GM18519 (cell line): ENCODE data around the gene LAPTM4A.
"Not testable (repeated sequence)": the region's sequence is repeated elsewhere in the genome, so short reads cannot be mapped to it uniquely, and the experiment has no call there.

Experiments used
- ATAC-seq: cut with Tn5 transposase; IDR thresholded peaks from one replicate; pipeline ENCODE4 v1.9.1; 2021; ENCODE audit warnings: mild to moderate bottlenecking, moderate library complexity; ENCODE audit not compliant: unreplicated experiment, low FRiP score

The LAPTM4A gene

GRCh38 chr2:20051532-20052228, at the start of gene LAPTM4A:
Gene LAPTM4A, minus strand, starts transcription at chr2:20051628. Its CDS starts 108 bp downstream, at chr2:20051520.
- peak; percentile 93 for ATAC-seq

DNA sequence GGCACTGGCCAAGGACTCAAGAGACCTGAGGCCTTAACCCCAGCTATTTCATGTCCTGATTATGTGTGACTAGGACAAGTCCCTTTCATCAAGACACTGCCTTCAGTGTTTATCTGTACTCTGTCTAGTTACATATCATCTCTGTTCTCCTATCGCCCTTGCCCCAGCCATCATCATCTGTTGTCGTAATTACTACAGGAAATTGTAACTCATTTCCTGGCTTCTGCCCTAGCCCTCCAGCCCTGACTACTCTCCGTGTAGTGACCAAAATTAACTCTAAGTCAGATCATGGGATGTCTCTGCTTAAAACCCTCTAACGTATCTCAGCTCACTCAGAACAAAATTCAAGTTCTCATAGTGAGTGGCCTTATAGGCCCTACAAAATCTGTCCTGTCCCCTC, 49.3 kb upstream of the LAPTM4A start:
- no peak for ATAC-seq

DNA sequence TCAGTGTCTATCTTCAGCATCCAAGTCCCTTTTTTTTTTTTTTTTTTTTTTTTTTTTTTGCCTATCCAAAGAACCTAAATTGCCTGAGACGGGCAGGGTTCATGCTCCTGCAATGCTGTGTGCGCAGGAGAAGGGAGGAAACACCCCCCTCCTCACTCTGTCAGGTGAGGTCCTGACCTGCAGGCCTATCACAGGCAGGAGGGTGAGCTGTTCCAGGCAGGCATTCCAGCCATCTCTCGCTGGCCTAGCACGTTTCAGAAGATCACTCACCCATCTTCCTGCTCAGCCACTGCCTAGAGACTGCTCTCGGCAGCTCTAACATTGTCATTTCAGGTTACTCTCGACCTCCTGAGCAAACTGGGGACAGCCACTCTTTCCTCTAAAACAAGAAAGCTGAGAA, 48.4 kb upstream of the LAPTM4A start:
- no peak for ATAC-seq

- ATAC-seq: no peak
Measured at GRCh38 chr2:20097889-20098714, 46.7 kb upstream of the LAPTM4A start.

DNA sequence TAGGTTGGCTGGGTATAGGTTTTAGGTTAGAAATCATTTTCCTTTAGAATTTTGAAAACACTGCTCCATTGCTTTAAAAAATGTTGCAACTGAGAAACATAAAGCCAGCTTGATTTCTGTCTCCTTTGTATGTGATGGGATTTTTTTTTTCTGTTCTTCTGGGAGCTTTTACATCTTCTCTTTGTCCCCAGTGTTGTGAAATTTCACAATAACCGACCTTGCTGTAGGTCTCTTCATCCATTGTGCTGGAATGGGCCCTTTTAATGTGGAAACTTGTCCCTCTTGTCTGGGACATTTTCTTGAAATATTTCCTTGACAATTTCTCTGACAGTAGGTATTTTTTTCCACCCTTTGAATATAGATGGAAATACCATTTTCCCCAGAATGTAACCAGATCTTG, 44.0 kb upstream of the LAPTM4A start:
- no peak for ATAC-seq

DNA sequence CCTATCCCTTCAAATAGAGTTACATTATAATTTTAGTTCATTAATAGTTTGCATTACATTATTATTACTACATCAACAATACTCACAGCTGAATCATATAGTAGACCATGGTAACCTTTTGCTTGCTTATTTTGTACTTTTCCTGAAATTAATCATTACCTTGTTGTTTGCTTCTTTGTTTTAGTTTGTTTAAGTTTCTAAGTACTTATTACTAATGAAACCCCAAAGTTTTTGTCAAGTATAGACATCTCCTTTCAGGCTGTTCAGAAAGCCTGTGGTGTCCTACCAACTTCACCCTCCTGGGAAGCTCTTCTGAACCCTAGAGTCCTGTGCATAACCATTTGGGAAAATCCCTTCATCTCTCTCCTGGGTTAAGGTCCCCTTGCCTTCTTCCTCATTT, 43.5 kb upstream of the LAPTM4A start:
- no peak for ATAC-seq

- no peak for ATAC-seq
Measured at GRCh38 chr2:20094142-20094755, 42.8 kb upstream of the LAPTM4A start.

GRCh38 chr2:20093263-20094141, 42.1 kb upstream of the LAPTM4A start:
- ATAC-seq: no peak

- ATAC-seq: no peak
Measured at GRCh38 chr2:20092901-20093235, 41.4 kb upstream of the LAPTM4A start.

DNA sequence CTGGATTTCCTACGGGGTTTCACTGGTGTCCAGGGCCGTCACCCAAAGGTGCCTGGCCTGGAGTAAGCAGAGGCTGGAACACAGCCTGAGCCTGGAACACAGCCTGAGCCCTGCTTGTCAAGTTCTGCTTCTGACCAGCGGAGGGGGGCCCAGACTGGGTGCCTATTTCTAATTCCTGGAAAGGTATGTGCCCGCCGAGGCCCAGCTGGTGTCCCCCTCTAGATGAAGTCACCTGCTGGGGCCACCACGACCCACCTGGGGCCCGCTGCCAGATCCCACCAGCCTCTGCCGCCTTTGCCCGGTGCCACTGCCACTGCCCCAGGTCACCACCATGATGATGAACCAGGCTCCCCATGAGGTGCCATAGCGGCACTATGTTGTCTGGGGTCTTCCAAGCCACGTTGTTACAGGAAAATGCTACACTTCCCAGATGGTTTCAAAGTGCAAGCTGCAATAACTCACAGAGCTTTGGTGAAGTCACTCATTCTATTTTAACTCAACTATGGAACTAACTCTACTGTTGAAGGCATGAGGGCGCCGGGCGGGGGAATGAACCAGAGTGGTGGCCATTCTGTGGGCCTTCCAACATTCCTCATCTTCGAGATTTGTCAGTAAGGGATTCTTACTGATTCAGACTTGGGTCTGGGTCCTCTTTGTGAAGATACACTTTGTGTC, 40.9 kb upstream of the LAPTM4A start:
- ATAC-seq: no peak

- ATAC-seq: no peak
Measured at GRCh38 chr2:20091305-20091991, 40.0 kb upstream of the LAPTM4A start.

GRCh38 chr2:20089715-20090464, 38.5 kb upstream of the LAPTM4A start:
- ATAC-seq: no peak

DNA sequence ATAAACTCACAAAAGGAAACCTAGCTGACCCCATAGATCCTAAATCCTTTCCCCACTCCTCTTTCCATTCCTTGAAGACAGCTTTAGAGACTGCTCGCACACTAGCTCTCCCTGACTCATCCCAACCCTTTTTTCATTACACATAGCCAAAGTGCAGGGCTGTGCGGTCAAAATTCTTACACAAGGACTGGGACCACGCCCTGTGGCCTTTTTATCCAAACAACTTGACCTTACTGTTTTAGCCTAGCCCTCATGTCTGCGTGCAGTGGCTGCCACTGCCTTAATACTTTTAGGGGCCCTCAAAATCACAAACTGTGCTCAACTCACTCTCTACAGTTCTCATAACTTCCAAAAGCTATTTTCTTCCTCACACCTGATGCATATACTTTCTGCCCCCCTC, 34.5 kb upstream of the LAPTM4A start:
- ATAC-seq: not testable (repeated sequence)

- ATAC-seq: not testable (repeated sequence)
Measured at GRCh38 chr2:20082812-20083211, 31.4 kb upstream of the LAPTM4A start.

DNA sequence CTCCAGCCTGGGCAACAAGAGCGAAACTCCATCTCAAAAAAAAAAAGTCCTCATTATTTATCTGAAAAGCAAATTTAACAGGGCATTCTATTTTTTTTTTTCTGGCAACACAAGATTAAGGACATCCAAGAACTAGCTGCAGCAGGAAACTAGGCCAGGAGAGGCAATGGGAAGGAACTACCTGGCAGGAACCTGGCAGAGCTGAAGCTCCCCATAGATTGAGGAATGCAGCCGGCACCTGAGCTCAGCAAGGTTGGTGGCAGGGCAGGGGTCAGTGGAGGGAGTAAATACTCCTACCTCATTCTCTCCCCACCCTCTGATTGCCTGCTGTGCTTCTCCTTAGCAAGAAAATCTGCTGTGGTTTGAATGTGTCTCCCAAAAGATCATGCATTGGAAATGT, 30.4 kb upstream of the LAPTM4A start:
- ATAC-seq: no peak

- no peak for ATAC-seq
Measured at GRCh38 chr2:20080839-20081415, 29.5 kb upstream of the LAPTM4A start.

DNA sequence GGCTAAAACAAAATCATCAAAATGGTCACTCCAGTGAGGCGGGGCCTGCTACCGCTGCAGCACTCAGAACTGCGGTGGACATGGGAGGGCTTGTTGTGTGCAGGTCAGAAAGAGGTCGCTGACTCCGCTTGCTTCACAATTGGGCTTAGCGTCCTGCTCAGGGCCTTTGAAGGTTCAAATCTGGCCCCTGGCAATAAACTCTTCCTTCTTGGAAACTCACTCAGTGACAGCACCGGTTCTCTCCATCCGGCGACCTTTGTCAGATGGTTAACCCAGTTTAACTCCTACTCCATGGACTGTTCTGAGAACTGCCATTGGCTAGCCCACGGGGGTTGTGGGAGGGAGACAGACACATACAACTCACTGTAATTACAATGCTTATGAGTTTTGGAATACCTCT, 29.0 kb upstream of the LAPTM4A start:
- no peak for ATAC-seq

GRCh38 chr2:20079546-20080115, 28.2 kb upstream of the LAPTM4A start:
- ATAC-seq: no peak
